ENCODE measurements around the gene P2RY2. TPM values are rescaled to one million over a fixed set of nuclear protein-coding genes. Genes with fewer than 3 reads are reported as not detected.
"Not testable (repeated sequence)": the region's sequence is repeated elsewhere in the genome, so short reads cannot be mapped to it uniquely, and the experiment has no call there.

P2RY2 gene
- total and polyA plus RNA-seq, 2 experiments from 2014 or later, result 0.63 to 1.6 TPM

- no peak for TF ChIP-seq STAT1 (IDR thresholded peaks at IDR 0.05; ENCODE audit: unreplicated experiment)
- TF ChIP-seq CTCF (conservative IDR thresholded peaks at IDR 0.05; ENCODE audit: low read depth in 2 of 2), result no peak
Measured at GRCh38 chr11:73230931-73231330, 12.8 kb downstream of the P2RY2 start (continued).

- DNase-seq (ENCODE audit: low spot score); H3K4me3 Mint-ChIP-seq; H3K36me3 ChIP-seq (ENCODE audit: insufficient read depth); H3K36me3 Mint-ChIP-seq (ENCODE audit: low read depth); H3F3A ChIP-seq (replicated peaks; ENCODE audit: low read depth); H3K9me2 ChIP-seq (ENCODE audit: insufficient read depth); H3K27ac Mint-ChIP-seq; H3K4me2 ChIP-seq; H3K9me3 Mint-ChIP-seq; ATAC-seq; H3K27ac ChIP-seq (ENCODE audit: low read depth); H4K20me1 ChIP-seq (replicated peaks; ENCODE audit: insufficient read depth); H2AFZ ChIP-seq; H3K27me3 ChIP-seq (ENCODE audit: insufficient read depth); H3K79me2 ChIP-seq (replicated peaks; ENCODE audit: insufficient read depth); H3K4me3 ChIP-seq: not testable (repeated sequence)
- Mint-ChIP-seq H3K4me1 (peaks cover 20% of the 10 kb centered on the region), H3K27me3 (ENCODE audit: insufficient read depth, low read depth, poor library complexity) (peaks cover 12% of the 10 kb centered on the region)
- peaks cover 12% of the 10 kb centered on the region for H3K4me1 ChIP-seq (ENCODE audit: insufficient read depth)
Measured at GRCh38 chr11:73232487-73232886, 14.4 kb downstream of the P2RY2 start.

DNA sequence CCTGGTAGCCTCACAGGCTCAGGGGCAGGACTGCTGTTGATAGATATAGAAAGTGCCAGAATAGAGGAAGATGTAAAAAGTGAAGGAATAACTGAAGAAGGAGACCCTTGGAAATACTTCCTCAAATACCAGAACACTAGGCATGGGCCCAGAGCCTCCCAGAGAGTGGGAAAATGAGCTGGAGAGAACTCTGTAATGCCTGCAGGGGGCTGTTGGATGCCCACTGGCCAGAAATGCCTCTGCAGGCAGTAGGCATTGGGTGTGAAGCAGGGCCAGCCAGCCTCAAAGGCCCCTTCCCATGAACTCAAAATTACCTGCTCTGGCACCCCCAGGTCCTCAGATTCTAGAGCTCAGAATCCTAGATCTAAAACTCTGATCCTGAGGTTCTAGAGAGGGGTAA lies 15.1 kb downstream of the P2RY2 start:
- no peaks in the 10 kb centered on the region for H3F3A ChIP-seq (replicated peaks; ENCODE audit: low read depth)
- H3K9me2 ChIP-seq (ENCODE audit: insufficient read depth), result no peaks in the 10 kb centered on the region
- no peak for TF ChIP-seq EZH2phosphoT487 (IDR thresholded peaks at IDR 0.05; ENCODE audit: unreplicated experiment)
- no peak for TF ChIP-seq CREB1 (CRISPR knock-in tag; IDR thresholded peaks at IDR 0.05; ENCODE audit: low read depth)
- TF ChIP-seq JUNB (IDR thresholded peaks at IDR 0.05; ENCODE audit: unreplicated experiment), result no peak
- no peak for TF ChIP-seq ZNF462 (CRISPR knock-in tag; IDR thresholded peaks at IDR 0.05)
- no peak for TF ChIP-seq ZNF114 (CRISPR knock-in tag; IDR thresholded peaks at IDR 0.05)
- H3K27me3 ChIP-seq (ENCODE audit: insufficient read depth), result no peaks in the 10 kb centered on the region
- Mint-ChIP-seq H3K36me3 (ENCODE audit: low read depth) (no peaks in the 10 kb centered on the region), H3K27me3 (ENCODE audit: insufficient read depth, low read depth, poor library complexity) (peaks cover 12% of the 10 kb centered on the region), H3K9me3 (no peaks in the 10 kb centered on the region), H3K4me3 (no peak overlapping the region), H3K4me1 (peaks cover 15% of the 10 kb centered on the region), H3K27ac (no peak overlapping the region)
- H3K4me2 ChIP-seq, result no peak overlapping the region
- ATAC-seq (no peak), DNase-seq (ENCODE audit: low spot score) (no peak)
- no peaks in the 10 kb centered on the region for H3K79me2 ChIP-seq (replicated peaks; ENCODE audit: insufficient read depth)
- no peaks in the 10 kb centered on the region for H4K20me1 ChIP-seq (replicated peaks; ENCODE audit: insufficient read depth)
- H3K36me3 ChIP-seq (ENCODE audit: insufficient read depth), result no peaks in the 10 kb centered on the region
- H2AFZ ChIP-seq, result no peak overlapping the region
- H3K27ac ChIP-seq (ENCODE audit: low read depth), result no peak overlapping the region
- no peak overlapping the region for H3K4me3 ChIP-seq
- H3K4me1 ChIP-seq (ENCODE audit: insufficient read depth), result peaks cover 11% of the 10 kb centered on the region

Data from GM23338 (cell line).